ENCODE data around the gene ARTN. TPM values are rescaled to one million over a fixed set of nuclear protein-coding genes. Genes with fewer than 3 reads are reported as not detected.

The ARTN gene
- total RNA-seq, 1 donor from 2014 or later, result 0.89 TPM

DNA sequence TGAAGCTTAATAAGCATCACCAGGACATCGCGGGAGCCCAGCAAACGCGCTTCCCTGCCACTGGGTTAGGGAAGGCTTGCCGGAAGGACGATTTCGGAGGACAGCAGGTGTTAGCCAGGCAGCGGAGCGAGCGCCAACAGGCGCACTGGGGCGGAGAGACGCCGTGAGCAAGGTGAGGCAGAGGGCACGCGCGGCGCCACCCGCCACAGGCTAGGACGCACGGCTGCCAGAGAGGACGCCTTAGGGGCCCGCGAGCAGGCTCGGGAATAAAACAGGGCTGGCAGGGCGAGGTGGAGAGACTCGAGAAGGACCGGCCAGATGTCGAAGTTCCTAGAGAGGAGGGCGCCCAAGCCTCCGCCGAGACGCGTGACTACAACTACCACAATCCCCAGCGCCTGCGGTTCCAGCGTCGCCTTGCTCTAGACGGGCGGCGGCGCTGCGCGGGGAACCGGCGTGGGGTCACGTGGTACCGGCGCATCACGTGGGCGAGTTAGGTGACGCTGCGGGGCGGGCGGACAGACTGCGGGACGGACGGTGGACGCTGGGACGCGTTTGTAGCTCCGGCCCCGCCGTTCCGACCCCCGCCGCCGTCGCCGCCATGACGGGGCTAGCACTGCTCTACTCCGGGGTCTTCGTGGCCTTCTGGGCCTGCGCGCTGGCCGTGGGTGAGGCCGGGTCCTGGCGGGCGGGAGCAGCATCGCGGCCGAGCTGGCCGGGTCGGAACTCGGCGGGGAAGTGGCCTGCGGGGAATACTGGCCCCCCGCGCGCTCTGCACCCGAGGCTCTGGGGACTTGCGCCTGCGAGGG, 41.0 kb downstream of the ARTN start, which contains the start of gene ATP6V0B:
Gene ATP6V0B, plus strand, starts transcription at position 518 of the 806 bp plus-strand sequence. Its CDS starts 81 bp downstream, at position 599.
- TF ChIP-seq, protein P1, sequence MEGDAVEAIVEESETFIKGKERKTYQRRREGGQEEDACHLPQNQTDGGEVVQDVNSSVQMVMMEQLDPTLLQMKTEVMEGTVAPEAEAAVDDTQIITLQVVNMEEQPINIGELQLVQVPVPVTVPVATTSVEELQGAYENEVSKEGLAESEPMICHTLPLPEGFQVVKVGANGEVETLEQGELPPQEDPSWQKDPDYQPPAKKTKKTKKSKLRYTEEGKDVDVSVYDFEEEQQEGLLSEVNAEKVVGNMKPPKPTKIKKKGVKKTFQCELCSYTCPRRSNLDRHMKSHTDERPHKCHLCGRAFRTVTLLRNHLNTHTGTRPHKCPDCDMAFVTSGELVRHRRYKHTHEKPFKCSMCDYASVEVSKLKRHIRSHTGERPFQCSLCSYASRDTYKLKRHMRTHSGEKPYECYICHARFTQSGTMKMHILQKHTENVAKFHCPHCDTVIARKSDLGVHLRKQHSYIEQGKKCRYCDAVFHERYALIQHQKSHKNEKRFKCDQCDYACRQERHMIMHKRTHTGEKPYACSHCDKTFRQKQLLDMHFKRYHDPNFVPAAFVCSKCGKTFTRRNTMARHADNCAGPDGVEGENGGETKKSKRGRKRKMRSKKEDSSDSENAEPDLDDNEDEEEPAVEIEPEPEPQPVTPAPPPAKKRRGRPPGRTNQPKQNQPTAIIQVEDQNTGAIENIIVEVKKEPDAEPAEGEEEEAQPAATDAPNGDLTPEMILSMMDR (conservative IDR thresholded peaks at IDR 0.05), result peak; percentile 45
- H3K4me3 Mint-ChIP-seq, result peak within 1 kb of the TSS; percentile 93
- peak within 1 kb of the TSS; percentile 93 for H3K27ac Mint-ChIP-seq (ENCODE audit: unreplicated experiment)
- peak; percentile 94 for DNase-seq (ENCODE audit: low read depth, low spot score)
- H3K9me3 Mint-ChIP-seq, result no peaks in the 10 kb centered on the region
- peaks cover 58% of the 10 kb centered on the region for H3K4me1 Mint-ChIP-seq
- H3K36me3 Mint-ChIP-seq (ENCODE audit: low read depth), result peaks cover 11% of the 10 kb centered on the region
- H3K27me3 Mint-ChIP-seq (ENCODE audit: low read depth), result no peaks in the 10 kb centered on the region

DNA sequence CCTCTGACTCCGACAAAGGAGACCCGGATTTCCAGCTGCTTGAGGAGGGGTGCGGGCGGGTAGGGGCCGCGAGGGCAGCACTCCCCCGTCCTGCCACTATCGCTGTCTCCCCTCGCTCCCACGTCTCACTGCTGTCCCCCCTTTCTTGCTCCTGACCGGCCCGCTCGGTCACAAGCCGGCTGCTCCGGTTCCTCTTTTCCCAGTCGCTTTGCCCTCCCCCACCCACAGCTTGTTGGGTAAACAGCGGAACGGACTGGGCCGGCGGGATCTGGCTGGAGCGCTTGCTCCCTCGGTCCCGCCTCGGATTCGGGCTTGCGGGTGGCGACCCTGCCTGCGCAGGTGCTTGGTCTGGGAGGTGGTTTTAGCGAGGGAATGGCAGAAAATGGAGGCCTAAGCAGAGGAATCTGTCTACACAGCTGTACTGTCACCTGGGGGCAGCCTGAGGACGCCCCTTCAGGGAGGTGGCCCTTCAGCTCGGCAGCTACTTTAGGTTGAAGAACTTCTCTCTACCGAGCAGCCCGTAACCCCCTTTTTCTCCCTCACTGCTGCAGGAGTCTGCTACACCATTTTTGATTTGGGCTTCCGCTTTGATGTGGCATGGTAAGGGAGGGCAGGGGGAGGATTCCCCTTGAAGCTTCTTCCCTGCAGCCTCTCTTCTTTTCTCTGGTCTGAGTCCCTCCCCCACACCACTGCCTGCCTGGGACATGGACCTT, 41.8 kb downstream of the ARTN start:
- TF ChIP-seq, protein P1 (conservative IDR thresholded peaks at IDR 0.05), result no peak
- Mint-ChIP-seq H3K4me1 (peaks cover 58% of the 10 kb centered on the region), H3K27me3 (ENCODE audit: low read depth) (no peaks in the 10 kb centered on the region), H3K4me3 (peak overlapping the region; percentile 93), H3K9me3 (no peaks in the 10 kb centered on the region), H3K36me3 (ENCODE audit: low read depth) (peaks cover 11% of the 10 kb centered on the region), H3K27ac (ENCODE audit: unreplicated experiment) (peak overlapping the region; percentile 84)
- no peak for DNase-seq (ENCODE audit: low read depth, low spot score)

DNA sequence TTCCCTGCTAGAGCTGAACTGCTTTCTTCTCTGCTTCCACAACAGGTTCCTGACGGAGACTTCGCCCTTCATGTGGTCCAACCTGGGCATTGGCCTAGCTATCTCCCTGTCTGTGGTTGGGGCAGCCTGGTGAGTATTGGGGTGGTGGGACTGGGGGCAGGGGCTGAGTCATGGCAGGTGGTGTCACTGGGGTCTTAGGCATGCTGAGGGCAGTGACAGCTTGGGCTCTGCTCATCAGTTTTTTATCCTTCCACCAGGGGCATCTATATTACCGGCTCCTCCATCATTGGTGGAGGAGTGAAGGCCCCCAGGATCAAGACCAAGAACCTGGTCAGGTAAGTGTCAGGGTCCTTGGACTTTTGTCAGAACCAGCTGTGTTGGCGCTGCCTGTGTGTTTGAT, 42.4 kb downstream of the ARTN start:
- DNase-seq (ENCODE audit: low read depth, low spot score), result no peak
- Mint-ChIP-seq H3K9me3 (no peaks in the 10 kb centered on the region), H3K36me3 (ENCODE audit: low read depth) (peaks cover 14% of the 10 kb centered on the region), H3K4me1 (peaks cover 57% of the 10 kb centered on the region), H3K27ac (ENCODE audit: unreplicated experiment) (peak overlapping the region; percentile 84), H3K4me3 (peak overlapping the region; percentile 93), H3K27me3 (ENCODE audit: low read depth) (no peaks in the 10 kb centered on the region)
- TF ChIP-seq, protein P1 (conservative IDR thresholded peaks at IDR 0.05), result no peak

DNA sequence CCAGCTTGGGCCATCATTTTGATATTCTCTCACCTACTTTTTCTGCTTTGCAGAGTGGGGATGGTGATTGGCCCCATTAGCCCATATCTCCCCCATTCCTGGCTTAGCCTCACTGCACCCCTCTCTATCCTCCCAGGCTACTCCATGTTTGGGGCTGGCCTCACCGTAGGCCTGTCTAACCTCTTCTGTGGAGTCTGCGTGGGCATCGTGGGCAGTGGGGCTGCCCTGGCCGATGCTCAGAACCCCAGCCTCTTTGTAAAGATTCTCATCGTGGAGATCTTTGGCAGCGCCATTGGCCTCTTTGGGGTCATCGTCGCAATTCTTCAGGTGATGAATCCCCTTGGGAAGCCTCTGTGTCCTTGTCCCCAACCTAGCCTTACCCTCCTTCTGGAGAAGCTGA, 43.3 kb downstream of the ARTN start:
- peak overlapping the region; percentile 93 for H3K4me3 Mint-ChIP-seq
- H3K36me3 Mint-ChIP-seq (ENCODE audit: low read depth), result peaks cover 14% of the 10 kb centered on the region
- no peaks in the 10 kb centered on the region for H3K9me3 Mint-ChIP-seq
- no peak overlapping the region for H3K27ac Mint-ChIP-seq (ENCODE audit: unreplicated experiment)
- TF ChIP-seq, protein P1 (conservative IDR thresholded peaks at IDR 0.05), result no peak
- no peaks in the 10 kb centered on the region for H3K27me3 Mint-ChIP-seq (ENCODE audit: low read depth)
- H3K4me1 Mint-ChIP-seq, result peaks cover 57% of the 10 kb centered on the region
- DNase-seq (ENCODE audit: low read depth, low spot score), result no peak

DNA sequence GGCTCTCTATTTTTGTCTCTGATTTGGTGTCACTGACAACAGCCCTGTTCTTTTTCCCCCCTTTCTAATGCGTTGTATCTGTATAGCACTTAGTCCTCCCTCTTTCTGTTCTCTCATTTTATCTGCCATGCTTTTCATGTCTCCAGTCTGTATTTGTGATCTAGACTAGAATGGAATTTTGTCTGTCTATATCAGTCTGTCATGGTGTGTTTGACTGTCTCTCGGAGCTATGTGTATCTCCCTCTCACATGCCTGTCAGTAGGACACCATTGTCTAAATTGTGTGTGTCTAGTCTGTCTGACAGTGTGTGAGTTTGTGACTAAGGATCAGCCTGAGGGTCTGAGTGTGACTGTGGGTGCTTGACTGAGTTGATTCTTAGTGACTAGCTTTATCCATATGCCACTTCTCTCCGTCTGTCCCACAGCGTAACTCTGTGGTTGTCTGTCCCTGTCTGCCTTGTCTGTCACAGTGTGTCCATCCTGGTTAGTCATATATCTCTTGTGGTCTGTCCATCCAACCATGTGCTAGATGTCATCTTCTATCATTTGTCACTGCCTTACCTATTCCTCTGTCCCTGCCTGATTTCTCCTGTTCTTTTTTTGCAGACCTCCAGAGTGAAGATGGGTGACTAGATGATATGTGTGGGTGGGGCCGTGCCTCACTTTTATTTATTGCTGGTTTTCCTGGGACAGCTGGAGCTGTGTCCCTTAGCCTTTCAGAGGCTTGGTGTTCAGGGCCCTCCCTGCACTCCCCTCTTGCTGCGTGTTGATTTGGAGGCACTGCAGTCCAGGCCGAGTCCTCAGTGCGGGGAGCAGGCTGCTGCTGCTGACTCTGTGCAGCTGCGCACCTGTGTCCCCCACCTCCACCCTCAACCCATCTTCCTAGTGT, 44.0 kb downstream of the ARTN start:
- Mint-ChIP-seq H3K36me3 (ENCODE audit: low read depth) (peaks cover 17% of the 10 kb centered on the region), H3K27me3 (ENCODE audit: low read depth) (no peaks in the 10 kb centered on the region), H3K4me3 (peak overlapping the region; percentile 93), H3K9me3 (no peaks in the 10 kb centered on the region), H3K27ac (ENCODE audit: unreplicated experiment) (no peak overlapping the region), H3K4me1 (peaks cover 60% of the 10 kb centered on the region)
- TF ChIP-seq, protein P1 (conservative IDR thresholded peaks at IDR 0.05), result no peak
- DNase-seq (ENCODE audit: low read depth, low spot score), result no peak

All from neural crest cell (in vitro differentiated cells).